Right kidney (tissue), 1 donor: Measurements from ENCODE around the gene LRP1B.

Experiments used
- DNase-seq: peaks from one replicate; pipeline ENCODE4 v3.0.0-alpha.2; 2016

Gene LRP1B

DNA sequence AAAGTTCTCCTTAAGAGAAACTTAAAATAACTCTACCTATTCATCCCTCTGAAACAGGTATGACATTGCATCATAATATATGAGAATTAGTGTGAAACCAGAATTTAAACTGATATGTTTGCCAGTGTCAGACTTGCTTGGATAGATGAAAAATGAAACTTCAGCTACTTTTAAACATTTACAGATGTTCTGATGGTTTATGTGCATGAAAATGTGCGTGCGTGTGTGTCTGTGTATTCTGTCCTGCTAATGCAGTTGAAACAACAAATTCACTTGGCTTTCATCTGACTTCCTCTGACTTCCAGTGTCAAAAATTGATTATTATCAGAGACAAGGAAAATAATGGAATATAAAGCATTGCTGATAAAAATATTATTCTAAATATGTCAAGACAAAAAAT is 719.4 kb downstream of the LRP1B start:
- no peak for DNase-seq

DNA sequence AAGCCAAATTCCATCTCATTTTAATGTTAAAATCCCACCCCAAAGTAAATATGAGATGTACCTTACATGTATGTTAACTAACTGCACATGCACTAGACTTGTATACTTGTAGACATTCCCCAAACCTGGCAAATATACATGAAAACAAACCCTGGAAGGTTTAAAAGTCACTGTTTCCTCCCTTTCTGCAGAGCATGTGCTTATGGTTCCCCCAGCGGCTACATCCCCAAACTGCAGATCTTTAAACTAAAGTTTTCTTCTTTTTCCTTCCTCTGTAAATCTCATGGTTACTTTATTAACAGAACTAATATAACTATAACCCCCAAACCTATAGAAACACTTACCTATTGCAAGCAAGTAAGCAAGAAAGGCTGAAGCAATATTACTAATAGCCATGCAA is 731.5 kb downstream of the LRP1B start:
- DNase-seq, result no peak

DNA sequence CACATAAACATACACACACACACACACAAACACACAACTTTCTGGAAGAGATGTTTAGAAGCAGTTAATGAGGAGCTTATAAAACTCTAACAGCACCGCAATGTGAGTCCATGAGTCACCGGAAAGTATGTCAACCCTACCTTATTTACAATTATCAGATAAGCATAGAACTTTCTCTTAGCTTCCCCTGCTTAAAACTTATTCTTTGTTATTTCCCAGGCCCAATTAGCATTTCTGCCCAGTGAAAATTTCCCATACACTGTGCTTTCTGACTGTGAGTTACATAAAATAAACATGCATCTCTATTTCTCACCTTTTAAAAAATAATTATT is 737.6 kb downstream of the LRP1B start:
- no peak for DNase-seq

DNA sequence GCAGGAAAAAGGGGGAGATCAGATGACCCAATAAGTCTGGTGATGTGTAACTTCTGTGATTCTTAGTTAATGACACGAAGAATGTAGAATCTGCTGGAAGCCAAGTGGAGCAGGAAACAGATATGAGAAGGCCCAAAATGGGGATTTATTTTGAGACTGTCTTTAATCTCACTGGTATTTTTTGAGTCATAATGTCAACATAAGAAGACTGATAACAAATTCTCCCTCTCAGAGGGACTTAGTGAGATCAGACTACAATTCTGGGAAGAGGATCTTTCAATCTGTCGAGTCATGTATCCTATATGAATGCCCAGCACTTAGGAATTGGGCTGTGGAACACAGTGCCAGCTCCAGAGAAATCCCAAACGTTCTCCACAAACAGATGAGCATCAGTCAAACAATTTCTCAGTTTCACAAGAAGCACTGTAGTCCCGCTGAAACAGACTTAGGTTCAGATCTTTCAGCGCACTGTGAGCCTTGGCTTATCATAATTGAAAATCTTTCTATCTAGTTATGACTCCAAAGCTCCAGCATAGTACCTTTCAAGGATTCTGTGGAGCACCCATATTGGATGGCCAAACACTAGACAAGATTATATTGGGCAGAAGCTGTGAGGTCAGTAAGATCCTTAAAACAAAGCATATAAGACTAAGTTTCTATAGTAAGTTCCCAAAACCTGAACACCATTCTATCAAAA is 738.2 kb downstream of the LRP1B start:
- DNase-seq, result no peak

DNA sequence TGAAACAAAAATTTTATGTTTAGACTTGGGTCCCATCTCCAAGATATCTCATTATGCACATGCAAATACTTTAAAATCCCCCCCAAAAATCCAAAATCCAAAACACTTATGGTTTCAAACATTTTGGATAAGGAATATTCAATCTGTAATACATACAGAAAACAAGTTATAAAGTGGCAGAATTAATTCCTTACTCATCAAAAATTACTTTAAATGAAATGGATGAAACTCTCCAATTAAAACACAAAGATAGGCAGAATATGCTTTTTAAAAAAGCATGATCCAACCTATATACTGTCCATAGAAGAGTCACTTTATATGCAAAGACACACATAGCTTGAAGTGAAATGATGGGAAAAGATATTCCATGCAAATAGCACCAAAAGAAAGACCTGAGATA is 744.6 kb downstream of the LRP1B start:
- DNase-seq, result no peak

DNA sequence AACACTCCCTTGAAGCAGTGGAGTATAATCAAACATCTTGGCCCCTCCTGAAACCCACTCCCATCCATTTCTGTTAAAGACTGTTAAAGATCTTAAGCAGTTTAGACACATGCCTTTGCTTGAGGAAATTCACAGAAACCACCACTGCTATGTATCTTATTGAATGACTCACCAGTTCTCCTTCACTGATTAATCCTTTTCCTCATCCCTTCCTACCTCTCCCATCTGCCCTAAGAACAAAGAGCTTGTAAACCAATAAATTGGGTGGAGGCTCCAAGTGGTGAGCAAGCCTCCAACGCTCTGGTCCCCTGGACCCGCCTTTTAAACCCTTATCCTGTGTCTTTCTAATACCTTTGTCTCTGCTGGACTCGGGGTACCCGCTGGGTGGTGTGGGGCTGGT is 746.1 kb downstream of the LRP1B start:
- no peak for DNase-seq

DNA sequence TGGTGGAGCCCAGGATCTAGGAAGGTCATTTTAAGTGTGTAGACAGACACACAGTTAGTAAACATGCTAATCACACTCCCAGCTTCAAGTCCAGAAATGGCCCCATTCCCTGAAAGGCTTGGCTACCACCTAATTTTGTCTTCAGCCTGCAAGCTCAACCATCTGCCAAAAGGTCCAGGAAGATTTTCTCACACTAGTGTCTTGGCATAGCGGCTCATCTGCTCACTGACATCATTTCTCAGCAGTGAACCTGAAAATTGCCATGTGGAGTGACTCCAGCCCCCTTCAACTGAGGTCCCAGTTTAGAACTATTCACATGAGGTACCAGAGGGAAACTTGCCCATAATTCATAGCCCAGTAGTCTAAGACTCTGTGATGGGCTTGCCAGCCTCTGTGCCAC is 748.9 kb downstream of the LRP1B start:
- no peak for DNase-seq

DNA sequence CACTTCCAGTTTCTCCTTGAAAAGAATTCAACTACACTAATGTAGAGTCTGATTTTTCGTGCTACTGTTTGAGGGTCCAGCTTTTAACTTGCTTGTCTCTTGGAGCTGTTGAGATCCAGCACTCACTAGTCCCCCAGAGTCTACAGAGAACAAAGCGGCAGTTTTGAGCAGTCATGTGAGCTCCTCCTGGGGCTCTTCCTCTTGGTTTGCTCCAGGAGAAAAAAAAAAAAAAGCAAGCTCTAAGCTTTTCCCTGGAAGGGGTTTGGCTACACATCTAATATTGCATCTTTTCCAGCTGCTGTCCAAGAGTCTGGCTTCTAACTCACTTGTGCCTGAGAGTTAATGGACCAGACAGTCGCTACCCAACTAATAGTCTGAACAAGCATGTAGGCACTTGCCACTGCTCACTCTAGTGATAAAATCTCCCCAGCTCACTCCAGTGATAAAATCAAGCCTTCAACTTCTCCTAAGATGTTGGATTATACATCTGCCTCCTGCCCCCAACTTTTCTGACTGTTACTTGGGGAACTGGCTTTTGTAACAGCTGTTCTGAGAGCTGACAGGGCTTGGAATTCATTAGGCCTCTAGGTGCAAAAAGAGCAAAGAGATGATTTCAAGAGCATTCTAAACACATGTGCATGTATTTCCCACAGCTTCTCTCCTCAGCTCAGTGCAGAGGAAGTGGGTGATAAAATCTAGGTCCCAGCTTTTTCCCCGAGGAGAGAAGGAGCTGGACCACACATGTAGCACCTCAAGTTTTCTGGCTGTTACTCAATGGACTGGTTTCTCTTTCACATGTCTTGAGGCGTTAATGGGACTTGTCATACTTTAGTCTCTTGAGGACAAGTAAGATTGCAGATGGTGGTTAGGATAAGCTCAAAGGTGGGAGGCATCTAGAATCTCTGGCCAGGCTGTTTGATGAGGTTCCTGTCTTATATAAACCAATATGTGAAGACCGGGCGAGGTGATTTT is 750.5 kb downstream of the LRP1B start:
- no peak for DNase-seq

DNA sequence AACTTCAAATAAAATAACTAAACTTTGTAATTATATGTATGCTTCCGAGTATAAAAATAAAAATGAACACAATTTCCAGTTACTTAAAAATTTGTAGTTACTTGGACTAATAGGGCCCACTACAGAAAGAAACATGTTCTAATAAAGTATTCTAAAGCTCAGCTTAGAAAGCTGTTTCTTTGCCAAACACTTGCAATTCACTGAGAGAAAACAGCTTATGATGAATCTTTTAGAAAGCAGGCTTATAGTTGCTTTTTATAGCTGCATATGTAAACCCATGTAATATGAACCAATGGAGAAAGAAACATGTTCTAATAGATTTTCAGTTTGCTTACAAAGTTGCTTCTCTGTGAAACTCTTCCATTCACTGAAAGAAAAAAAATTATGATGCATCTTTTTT is 766.0 kb downstream of the LRP1B start:
- DNase-seq, result no peak

DNA sequence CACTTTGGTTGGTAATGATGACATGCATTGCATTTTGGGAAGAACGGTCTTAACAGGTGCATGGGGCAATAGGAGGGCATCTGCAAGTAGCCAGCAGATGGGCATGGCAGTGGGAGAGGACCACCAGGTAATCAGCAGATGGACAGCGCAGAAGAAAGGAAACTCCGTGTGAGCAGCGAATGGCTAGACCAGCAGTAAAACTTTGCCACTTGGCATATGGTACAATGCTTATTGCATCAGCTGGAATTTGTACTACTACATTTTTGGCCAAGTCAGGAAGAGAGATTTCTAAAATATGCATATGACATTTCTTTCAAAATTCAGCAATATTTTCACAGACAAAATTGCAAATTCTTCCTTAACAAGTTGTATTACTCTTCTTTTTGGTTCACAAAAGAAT is 768.5 kb downstream of the LRP1B start:
- no peak for DNase-seq

DNA sequence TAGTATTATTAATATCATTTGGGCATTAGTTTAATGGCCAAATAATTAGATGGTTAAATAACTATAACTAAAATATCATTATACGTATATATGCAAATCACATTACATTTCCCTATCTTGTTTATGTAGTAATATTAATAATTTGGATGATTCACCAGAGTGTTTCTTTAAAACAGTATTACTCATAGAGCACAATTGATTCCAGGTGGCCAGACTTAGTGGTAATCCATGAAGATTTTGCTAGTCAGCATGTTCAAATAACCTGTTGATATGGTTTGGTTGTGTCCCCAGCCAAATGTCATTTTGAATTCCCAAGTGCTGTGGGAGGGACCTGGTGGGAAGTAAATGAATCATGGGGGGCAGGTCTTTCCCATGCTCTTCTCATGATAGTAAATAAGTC is 782.3 kb downstream of the LRP1B start:
- DNase-seq, result no peak

DNA sequence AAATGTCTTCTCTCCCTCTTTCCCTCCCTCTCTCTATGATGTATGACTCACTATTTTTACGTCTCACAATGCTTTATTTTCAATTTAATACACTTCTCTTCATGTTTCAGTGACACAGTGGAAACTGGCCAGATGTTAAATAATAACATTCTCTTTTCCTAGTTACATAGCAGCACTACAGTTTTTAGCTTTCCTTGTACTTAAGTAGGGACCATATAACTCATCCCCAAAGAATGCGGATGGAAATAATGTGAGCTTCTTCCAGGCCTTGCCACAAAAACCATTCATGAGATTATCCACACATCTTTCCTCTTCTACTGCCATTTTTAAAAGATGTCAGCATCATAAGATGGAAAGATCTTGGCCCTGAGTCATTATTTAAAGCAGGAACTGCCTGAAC is 789.4 kb downstream of the LRP1B start:
- no peak for DNase-seq

DNA sequence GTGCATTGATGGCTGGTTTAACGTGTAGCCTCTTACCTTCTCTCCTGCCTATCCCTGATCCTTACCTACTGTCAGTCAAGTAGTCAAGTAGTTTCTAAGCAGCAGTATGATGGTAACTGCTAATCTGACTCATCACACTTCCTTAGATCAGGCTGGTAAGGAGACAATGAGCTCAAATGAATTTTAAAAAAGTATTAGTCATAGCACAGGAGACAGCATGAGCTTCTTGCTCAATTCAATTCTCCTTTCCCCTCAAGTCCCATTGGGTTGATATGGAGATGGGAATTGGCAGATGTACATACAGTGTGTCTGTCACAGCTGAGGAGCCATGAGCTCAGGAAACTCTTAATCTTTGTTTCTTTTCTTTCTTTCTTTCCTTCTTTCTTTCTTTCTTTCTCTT is 799.7 kb downstream of the LRP1B start:
- DNase-seq, result no peak

DNA sequence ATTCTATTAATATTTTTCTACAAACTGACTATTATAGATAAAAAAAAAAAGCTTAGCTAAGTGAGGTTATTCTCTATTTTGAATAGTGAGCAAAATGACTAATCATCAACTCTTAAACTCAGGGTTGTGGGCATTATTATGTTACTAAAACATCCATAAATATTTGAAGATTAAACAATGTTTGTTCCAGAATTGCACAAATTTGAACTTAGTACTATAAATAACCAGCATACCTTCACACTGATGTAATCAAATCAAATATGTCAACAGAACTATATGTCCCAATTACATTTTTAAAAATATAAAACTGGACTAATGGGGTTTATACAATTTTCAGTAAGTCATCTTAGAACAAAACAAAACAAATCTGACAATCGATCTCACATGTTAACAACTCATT is 800.9 kb downstream of the LRP1B start:
- DNase-seq, result no peak

DNA sequence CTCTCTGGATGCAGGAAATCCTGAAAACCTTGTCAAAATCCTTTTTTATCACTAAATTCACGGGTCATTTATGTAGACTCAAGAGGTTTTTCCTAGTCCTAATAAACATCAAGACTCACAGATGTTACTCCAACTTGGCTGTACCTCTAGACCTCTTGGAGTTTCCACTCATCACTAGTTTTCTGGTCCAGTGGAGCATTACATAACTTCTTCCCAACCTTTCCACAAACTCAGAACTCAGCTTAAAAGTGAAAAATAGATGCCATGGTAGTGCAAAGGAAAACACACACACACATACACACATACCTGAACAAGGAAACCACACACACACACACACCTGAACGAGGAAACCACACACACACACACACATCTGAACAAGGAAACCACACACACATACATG is 807.2 kb downstream of the LRP1B start:
- no peak for DNase-seq

DNA sequence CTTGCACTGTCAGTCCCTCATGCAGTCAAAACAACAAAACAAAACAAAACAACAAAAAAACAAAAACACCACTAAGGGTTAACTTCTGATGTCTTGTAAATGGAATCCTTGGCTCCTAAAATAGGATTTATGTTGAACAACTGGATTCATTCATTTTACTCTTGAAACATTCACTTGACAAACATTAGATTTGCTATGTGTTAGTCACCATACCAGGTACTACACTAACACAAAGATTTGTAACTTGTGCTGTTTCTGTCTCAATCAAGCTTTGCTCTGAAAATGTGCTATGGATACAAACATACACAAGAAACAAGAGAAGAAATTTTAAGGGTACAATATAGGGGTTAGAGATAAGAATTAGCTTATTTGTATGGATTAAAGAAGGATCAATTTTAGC is 812.8 kb downstream of the LRP1B start:
- DNase-seq, result no peak

DNA sequence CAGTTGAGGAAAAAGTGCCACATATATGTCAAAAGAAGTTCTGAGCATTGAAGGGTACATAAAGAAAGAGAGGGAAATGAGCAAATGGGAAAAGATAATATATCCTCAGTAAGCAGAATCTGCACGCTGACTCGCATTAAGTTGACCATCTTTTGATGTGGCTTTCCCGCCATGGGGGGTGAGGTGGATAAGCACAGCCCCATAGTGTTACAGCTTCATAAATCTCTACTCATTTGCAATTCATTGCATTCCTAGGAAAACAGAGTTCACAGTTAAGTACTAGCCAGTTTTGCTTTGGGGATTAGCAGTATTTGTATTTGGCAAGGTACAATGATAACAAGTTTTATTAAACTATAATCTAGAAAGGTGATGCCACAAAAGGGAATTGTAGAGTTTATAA is 814.2 kb downstream of the LRP1B start:
- no peak for DNase-seq

DNA sequence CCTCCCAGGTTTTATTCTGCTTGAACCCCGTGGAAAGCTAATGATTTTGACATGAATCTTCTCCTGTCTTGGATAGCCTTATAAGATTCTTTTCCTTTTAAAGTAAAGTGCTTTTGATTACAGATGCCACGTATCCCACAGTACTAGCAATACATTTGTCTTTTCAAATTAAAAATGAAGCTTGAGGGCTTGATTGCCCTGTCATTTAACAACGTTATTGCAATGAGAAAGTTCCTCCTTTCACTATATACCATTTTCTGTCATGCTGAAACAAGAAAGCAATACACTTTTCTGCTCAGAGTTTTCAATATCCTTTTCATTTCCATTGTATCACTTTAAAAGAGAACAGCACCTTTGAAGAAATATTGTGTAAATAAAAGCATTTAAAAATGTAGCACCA is 814.7 kb downstream of the LRP1B start:
- no peak for DNase-seq

DNA sequence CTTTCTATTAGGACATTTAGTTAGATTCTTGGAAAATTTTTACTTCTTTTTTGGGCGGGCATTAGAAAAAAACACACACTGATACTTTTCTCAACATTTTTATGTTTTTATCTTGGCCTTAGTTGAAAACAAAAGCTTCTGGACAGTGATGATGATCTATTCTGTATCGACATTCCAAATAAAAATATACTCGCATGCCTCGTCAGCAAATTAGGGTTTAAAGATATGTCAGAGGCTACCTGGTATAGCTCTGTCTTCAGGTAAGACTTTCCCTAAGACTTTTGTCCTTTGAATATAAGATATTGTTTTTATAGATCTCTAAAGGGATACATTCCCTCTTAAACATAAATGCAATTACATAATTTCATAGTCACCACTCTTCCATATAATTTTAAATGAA is 816.8 kb downstream of the LRP1B start:
- DNase-seq, result no peak

DNA sequence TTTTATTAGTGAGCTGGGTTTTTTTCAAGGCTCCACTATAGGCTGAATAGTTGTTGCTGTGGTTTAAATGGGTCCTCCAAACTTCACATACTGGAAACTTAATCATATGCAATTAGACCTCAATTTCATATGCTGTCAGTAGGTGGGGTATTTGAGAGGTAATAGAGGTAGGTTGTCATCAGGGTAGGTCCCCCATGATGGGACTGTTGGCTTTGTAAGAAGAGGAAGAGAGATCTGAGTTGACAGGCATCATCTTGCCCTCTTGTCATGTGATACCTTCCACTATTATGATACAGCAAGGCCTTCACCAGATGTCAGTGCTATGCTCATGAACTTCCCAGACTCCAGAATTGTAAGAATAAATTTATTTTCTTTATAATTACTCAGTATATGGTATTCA is 819.4 kb downstream of the LRP1B start:
- no peak for DNase-seq

DNA sequence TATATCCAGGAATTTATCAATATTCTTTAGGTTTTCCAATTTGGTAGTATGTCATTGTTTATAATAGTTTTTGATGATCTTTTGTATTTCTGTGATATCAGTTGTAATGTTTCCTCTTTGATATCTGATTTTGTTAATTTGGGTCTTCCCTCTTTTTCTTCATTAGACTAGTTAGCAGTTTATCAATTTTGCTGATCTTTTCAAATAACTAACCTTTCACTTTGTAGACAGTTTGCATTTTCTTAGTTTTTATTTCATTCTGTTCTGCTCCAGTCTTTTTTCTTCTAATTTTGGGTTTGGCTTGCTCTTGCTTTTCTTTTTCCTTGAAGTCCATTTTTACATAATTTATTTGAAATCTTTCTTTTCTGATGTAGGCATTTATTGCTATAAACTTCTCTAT is 824.4 kb downstream of the LRP1B start:
- DNase-seq, result no peak

DNA sequence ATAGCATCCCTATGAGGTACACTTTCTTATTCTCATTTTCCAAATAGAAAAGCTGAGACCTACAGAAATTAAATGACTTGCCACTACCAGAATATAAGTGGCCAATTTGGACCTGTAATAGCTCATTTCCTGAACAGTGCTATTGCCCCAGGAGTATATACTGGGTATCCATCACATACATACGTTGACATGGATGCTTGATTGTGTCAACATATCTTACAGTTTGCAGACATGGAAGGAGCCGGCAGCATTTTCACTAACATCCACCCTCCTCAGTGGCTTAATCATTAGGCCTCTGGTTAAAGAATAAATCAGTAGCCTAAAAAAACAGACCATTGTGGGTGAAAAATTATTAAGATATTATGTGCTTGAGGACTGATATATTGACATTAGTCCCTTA is 829.3 kb downstream of the LRP1B start:
- no peak for DNase-seq

DNA sequence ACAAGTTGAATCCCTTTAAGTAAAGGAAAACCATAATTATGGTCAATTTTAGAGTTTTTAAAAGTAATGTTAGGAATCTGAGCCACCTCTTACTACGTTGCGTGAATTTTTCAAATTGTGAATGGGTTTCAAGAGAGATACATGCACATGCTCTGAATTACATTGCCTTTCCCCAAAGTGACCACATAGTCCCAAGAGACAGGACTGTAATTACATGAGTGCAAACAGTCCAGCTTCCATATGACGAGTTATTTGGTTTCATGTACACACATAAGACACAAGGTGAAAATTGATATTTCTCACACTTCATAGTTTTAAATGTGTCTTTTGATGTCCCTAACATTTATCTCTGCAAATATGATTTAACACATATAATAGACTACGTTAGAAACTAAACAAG is 850.8 kb downstream of the LRP1B start:
- DNase-seq, result no peak

DNA sequence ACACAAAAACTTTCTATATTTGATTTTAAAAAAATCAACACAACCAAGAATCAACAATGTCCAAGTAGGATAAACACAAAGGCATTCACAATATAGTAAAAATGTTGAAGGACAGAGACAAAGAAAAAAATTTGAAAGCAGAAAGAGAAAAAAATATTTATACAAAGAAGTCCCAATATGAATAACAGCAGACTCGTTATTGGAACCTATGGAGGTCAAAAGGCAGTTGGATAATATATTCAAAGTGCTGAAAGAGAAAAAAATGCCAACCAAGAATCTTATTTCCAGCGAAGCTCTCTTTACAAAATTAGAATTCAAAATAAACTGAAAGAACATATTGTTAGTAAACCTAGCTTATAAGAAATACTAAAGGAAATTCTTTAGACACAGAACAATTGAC is 859.5 kb downstream of the LRP1B start:
- no peak for DNase-seq
